ENCODE measurements around the gene CD9. TPM values are rescaled to one million over a fixed set of nuclear protein-coding genes. Genes with fewer than 3 reads are reported as not detected.
"Not testable (repeated sequence)": the region's sequence is repeated elsewhere in the genome, so short reads cannot be mapped to it uniquely, and the experiment has no call there.

CD9 gene
- polyA plus RNA-seq, 1 donor from 2014 or later, result not detected

DNA sequence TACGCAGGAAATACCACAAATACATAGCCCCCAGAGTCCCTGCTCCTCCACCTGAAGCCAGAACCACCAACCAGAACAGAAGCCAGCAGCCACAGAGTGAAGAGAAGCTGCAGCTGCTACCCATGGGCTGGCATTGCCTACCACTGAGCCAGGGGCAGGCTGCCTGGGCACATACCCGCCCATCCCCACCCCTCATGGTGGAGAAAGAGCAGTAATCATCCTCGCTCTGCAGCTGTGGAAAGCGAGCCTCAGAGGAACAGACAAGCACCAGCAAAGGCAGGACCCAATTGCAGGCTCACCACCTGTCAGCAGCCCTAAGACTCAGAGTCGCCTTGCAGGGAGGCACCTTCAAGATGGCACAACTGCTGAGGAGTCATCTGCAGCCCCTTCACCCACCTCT lies 11.2 kb upstream of the CD9 start:
- Histone ChIP-seq H3K36me3 (ENCODE audit: insufficient read depth, low read length) (no peaks in the 10 kb centered on the region), H3K79me2 (replicated peaks; ENCODE audit: insufficient read depth, low read length) (no peaks in the 10 kb centered on the region), H3K9me2 (ENCODE audit: insufficient read depth, low read length) (no peaks in the 10 kb centered on the region), H2AFZ (ENCODE audit: low read depth, low read length) (no peak overlapping the region), H3K4me3 (ENCODE audit: low read length) (no peak overlapping the region), H3K9ac (ENCODE audit: low read length) (no peak overlapping the region), H4K20me1 (ENCODE audit: insufficient read depth) (no peaks in the 10 kb centered on the region), H3K27ac (ENCODE audit: low read length) (no peak overlapping the region), H3K27me3 (ENCODE audit: insufficient read depth, low read depth, low read length) (no peaks in the 10 kb centered on the region), H3K4me2 (ENCODE audit: low read length) (no peak overlapping the region), H3K9me3 (ENCODE audit: low read length) (no peaks in the 10 kb centered on the region), H3F3A (ENCODE audit: insufficient read depth, low read length, poor library complexity, severe bottlenecking) (no peaks in the 10 kb centered on the region)
- TF ChIP-seq EZH2 (IDR thresholded peaks at IDR 0.05; ENCODE audit: borderline replicate concordance, insufficient read depth, low read length, poor library complexity, severe bottlenecking) (no peak), EP300 (conservative IDR thresholded peaks at IDR 0.05; ENCODE audit: poor library complexity, severe bottlenecking) (no peak), POLR2AphosphoS5 (IDR thresholded peaks at IDR 0.05) (no peak), RAD21 (conservative IDR thresholded peaks at IDR 0.05) (no peak), MXI1 (conservative IDR thresholded peaks at IDR 0.05; ENCODE audit: poor library complexity, severe bottlenecking) (no peak), TAF1 (IDR thresholded peaks at IDR 0.05; ENCODE audit: low read depth) (no peak), SMC3 (conservative IDR thresholded peaks at IDR 0.05; ENCODE audit: poor library complexity) (no peak)
- TF ChIP-seq, protein P1, sequence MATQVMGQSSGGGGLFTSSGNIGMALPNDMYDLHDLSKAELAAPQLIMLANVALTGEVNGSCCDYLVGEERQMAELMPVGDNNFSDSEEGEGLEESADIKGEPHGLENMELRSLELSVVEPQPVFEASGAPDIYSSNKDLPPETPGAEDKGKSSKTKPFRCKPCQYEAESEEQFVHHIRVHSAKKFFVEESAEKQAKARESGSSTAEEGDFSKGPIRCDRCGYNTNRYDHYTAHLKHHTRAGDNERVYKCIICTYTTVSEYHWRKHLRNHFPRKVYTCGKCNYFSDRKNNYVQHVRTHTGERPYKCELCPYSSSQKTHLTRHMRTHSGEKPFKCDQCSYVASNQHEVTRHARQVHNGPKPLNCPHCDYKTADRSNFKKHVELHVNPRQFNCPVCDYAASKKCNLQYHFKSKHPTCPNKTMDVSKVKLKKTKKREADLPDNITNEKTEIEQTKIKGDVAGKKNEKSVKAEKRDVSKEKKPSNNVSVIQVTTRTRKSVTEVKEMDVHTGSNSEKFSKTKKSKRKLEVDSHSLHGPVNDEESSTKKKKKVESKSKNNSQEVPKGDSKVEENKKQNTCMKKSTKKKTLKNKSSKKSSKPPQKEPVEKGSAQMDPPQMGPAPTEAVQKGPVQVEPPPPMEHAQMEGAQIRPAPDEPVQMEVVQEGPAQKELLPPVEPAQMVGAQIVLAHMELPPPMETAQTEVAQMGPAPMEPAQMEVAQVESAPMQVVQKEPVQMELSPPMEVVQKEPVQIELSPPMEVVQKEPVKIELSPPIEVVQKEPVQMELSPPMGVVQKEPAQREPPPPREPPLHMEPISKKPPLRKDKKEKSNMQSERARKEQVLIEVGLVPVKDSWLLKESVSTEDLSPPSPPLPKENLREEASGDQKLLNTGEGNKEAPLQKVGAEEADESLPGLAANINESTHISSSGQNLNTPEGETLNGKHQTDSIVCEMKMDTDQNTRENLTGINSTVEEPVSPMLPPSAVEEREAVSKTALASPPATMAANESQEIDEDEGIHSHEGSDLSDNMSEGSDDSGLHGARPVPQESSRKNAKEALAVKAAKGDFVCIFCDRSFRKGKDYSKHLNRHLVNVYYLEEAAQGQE (IDR thresholded peaks at IDR 0.05; ENCODE audit: borderline replicate concordance), result no peak
- TF ChIP-seq, protein P2, sequence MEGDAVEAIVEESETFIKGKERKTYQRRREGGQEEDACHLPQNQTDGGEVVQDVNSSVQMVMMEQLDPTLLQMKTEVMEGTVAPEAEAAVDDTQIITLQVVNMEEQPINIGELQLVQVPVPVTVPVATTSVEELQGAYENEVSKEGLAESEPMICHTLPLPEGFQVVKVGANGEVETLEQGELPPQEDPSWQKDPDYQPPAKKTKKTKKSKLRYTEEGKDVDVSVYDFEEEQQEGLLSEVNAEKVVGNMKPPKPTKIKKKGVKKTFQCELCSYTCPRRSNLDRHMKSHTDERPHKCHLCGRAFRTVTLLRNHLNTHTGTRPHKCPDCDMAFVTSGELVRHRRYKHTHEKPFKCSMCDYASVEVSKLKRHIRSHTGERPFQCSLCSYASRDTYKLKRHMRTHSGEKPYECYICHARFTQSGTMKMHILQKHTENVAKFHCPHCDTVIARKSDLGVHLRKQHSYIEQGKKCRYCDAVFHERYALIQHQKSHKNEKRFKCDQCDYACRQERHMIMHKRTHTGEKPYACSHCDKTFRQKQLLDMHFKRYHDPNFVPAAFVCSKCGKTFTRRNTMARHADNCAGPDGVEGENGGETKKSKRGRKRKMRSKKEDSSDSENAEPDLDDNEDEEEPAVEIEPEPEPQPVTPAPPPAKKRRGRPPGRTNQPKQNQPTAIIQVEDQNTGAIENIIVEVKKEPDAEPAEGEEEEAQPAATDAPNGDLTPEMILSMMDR (IDR thresholded peaks at IDR 0.05; ENCODE audit: poor library complexity, severe bottlenecking), result no peak

DNA sequence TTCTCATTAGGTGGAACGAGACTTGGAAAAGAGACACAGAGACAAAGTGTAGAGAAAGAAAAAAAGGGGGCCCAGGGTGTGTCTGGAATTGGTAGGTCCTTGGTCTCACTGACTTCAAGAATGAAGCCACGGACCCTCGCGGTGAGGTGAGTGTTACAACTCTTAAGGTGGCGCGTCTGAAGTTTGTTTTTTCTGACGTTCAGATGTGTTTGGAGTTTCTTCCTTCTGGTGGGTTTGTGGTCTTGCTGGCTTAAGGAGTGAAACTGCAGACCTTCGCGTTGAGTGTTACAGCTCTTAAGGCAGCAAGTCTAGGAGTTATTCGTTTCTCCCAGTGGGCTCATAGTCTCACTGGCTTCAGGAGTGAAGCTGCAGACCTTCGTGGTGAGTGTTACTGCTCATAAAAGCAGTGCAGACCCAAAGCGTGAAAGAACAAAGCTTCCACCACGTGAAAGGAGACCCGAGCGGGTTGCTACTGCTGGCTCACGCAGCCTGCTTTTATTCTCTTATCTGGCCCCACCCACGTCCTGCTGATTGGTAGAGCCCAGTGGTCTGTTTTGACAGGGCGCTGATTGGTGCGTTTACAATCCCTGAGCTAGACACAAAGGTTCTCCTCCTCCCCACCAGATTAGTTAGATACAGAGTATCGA lies 10.1 kb upstream of the CD9 start:
- H3K36me3 ChIP-seq (ENCODE audit: insufficient read depth, low read length); H3K9me3 ChIP-seq (ENCODE audit: low read length); H3F3A ChIP-seq (ENCODE audit: insufficient read depth, low read length, poor library complexity, severe bottlenecking); H3K79me2 ChIP-seq (replicated peaks; ENCODE audit: insufficient read depth, low read length); H3K4me3 ChIP-seq (ENCODE audit: low read length); H2AFZ ChIP-seq (ENCODE audit: low read depth, low read length); H4K20me1 ChIP-seq (ENCODE audit: insufficient read depth); H3K27me3 ChIP-seq (ENCODE audit: insufficient read depth, low read depth, low read length); H3K27ac ChIP-seq (ENCODE audit: low read length); H3K9me2 ChIP-seq (ENCODE audit: insufficient read depth, low read length); H3K4me2 ChIP-seq (ENCODE audit: low read length); H3K9ac ChIP-seq (ENCODE audit: low read length): not testable (repeated sequence)

DNA sequence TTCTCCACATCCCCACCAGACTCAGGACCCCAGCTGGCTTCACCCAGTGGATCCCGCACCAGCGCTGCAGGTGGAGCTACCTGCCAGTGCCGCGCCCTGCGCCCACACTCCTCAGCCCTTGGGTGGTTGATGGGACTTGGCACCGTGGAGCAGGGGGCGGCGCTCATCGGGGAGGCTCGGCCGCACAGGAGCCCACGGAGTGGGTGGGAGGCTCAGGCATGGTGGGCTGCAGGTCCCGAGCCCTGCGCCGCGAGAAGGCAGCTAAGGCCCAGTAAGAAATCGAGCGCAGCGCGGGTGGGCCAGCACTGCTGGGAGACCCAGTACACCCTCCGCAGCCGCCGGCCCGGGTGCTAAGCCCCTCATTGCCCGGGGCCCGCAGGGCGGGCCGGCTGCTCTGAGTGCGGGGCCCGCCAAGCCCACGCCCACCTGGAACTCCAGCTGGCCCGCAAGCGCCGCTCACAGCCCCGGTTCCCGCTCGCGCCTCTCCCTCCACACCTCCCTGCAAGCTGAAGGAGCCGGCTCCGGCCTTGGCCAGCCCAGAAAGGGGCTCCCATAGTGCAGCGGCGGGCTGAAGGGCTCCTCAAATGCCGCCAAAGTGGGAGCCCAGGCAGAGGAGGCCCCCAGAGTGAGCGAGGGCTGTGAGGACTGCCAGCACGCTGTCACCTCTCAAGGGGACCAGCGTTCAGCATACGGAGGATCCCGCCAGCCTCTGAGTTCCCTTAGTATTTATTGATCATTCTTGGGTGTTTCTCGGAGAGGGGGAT lies 9.3 kb upstream of the CD9 start:
- H3K27me3 ChIP-seq (ENCODE audit: insufficient read depth, low read depth, low read length); H3K27ac ChIP-seq (ENCODE audit: low read length); H3K9me2 ChIP-seq (ENCODE audit: insufficient read depth, low read length); H3K79me2 ChIP-seq (replicated peaks; ENCODE audit: insufficient read depth, low read length); H2AFZ ChIP-seq (ENCODE audit: low read depth, low read length); H3K9me3 ChIP-seq (ENCODE audit: low read length); H3F3A ChIP-seq (ENCODE audit: insufficient read depth, low read length, poor library complexity, severe bottlenecking); H3K4me3 ChIP-seq (ENCODE audit: low read length); H3K9ac ChIP-seq (ENCODE audit: low read length); H3K4me2 ChIP-seq (ENCODE audit: low read length); H3K36me3 ChIP-seq (ENCODE audit: insufficient read depth, low read length); H4K20me1 ChIP-seq (ENCODE audit: insufficient read depth): not testable (repeated sequence)
